Measurements from ENCODE around the gene GTPBP1. TPM values are rescaled to one million over a fixed set of nuclear protein-coding genes. Genes with fewer than 3 reads are reported as not detected.

Gene GTPBP1
- total RNA-seq, 4 donors from 2014 or later = 27.7 to 124 (median 36.0) TPM

DNA sequence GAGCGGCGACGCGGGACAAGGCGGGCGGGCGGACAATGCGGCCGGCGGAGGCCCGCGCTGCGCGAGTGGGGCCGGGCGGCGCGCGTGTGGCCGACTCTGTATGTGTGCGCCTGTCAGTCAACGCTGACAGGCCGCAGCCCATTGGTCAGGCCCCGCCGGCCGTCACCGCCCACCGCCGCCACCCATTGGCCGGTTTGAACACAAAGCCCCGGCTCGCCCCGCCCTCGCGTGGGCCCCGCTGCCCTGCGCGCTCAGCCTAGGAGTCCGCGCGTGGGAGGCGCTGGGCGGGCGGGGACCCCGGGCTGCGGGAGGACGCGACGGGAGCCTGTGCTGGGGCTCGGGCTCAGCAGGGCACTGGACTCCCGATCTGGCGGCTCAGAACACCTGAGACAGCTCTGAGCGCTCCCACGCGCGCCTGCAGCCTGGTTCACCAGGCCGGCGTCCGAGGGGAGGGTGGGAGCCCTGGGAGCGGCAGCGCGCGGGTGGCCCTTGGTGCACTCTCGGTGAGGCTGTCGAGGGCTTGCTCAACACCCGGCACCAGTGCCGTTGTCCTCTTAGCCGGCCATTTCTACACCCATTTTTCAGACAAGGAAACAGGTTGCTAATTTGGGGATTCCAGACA, 50.3 kb downstream of the GTPBP1 start, which contains the start of gene SUN2:
Gene SUN2, minus strand, starts transcription at position 88 of the 622 bp plus-strand sequence. CDS start 3,370 bp downstream, outside the sequence.
- intact Hi-C loops (cut with DNase I; ENCODE audit: low total_unique reads) = loop anchor here (1.0 to 10.0 kb wide), 3 partner anchors 56 to 769 kb away; partner anchors contain the start of genes ATF4 and JOSD1

DNA sequence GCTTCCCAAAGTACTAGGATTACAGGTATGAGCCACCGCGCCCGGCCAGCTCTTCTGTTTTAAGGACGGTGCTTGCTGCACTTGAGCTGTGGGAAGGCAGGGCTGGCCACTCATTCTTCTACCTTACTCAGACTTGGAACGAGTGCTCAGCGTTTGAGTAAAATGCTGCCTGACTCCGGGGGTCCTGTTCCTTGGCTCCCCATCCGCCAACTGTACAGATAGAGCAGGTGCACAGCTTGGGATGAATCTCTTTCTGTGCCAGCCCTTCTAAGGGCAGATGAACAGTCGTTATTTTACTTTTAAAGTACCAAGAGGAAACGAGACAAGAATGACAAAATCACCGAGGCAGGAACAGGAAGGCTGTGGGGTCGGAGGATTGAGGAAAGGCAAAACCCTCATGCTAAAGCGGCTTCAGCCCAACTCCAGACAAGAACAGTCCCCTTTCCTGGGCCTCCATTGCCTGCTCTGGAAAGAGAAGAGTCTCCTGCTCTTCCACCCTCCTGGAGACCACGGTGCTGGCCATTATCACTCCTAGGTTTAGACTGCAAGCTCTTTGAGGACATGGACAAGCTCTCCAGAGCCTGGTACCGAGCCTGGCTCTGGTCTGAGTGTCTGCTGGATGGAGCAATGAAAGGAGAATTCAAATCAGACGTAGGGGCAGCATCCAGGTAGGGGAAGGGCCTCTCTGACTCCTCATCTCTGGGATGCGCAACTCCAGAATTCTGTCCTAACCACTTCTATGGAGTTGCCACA, 51.1 kb downstream of the GTPBP1 start:
- peaks cover 0 to 11% of the 10 kb centered on the region in 2 donors for H3K36me3 ChIP-seq
- intact Hi-C loops (cut with DNase I; ENCODE audit: low total_unique reads) (loop anchor here (1.0 to 10.0 kb wide), 3 partner anchors 395 to 768 kb away; partner anchors contain the start of genes ATF4 and CBX7), in situ Hi-C loops (cut with MboI; ENCODE audit: low sequenced_read_pairs in 4 of 4) (no loop called here)
- no peaks in the 10 kb centered on the region for H3K27me3 ChIP-seq
- no peak for ATAC-seq
- H3K4me1 ChIP-seq = peaks cover 25 to 30% of the 10 kb centered on the region in 2 donors
- H3K27ac ChIP-seq = peak overlapping the region; percentile 93 to 100 (median 96)
- TF ChIP-seq POLR2A (IDR thresholded peaks at IDR 0.05) (no peak), CTCF (IDR thresholded peaks at IDR 0.05 in 4 of 5, conservative IDR thresholded peaks at IDR 0.05 in 1 of 5) (no peak)
- no peaks in the 10 kb centered on the region for H3K9me3 ChIP-seq
- no peak for DNase-seq
- peak overlapping the region; percentile 55 to 93 (median 70) for H3K4me3 ChIP-seq

More for the DNA sequence above, 50.3 kb downstream of the GTPBP1 start, which contains the start of gene SUN2:
- TF ChIP-seq CTCF (IDR thresholded peaks at IDR 0.05 in 4 of 5, conservative IDR thresholded peaks at IDR 0.05 in 1 of 5) (no peak), POLR2A (IDR thresholded peaks at IDR 0.05) (peak; percentile 89 to 94)
- Histone ChIP-seq H3K4me1 (peaks cover 34 to 38% of the 10 kb centered on the region in 2 donors), H3K4me3 (peak within 1 kb of the TSS; percentile 55 to 93 (median 74)), H3K27me3 (no peaks in the 10 kb centered on the region), H3K36me3 (peaks cover 0 to 20% of the 10 kb centered on the region in 2 donors), H3K9me3 (no peaks in the 10 kb centered on the region), H3K27ac (peak within 1 kb of the TSS; percentile 93 to 100 (median 96))
- ATAC-seq = peak; percentile 76 to 81
- in situ Hi-C loops (cut with MboI; ENCODE audit: low sequenced_read_pairs in 4 of 4) = no loop called here
- peak; percentile 89 to 94 for DNase-seq

GRCh38 chr22:38757464-38757757, 51.7 kb downstream of the GTPBP1 start:
- Histone ChIP-seq H3K27me3 (no peaks in the 10 kb centered on the region), H3K4me3 (no peak overlapping the region), H3K27ac (no peak overlapping the region), H3K4me1 (peaks cover 20 to 24% of the 10 kb centered on the region in 2 donors), H3K36me3 (peaks cover 0 to 6% of the 10 kb centered on the region in 2 donors), H3K9me3 (no peaks in the 10 kb centered on the region)
- DNase-seq (no peak), ATAC-seq (no peak)
- in situ Hi-C loops (cut with MboI; ENCODE audit: low sequenced_read_pairs in 4 of 4) = no loop called here
- TF ChIP-seq CTCF (IDR thresholded peaks at IDR 0.05 in 4 of 5, conservative IDR thresholded peaks at IDR 0.05 in 1 of 5) (no peak), POLR2A (IDR thresholded peaks at IDR 0.05) (no peak)
- intact Hi-C loops (cut with DNase I; ENCODE audit: low total_unique reads) = loop anchor here (1.0 to 10.0 kb wide), 3 partner anchors 395 to 767 kb away; partner anchors contain the start of genes ATF4 and CBX7

GRCh38 chr22:38758276-38758945, 52.7 kb downstream of the GTPBP1 start:
- H3K27ac ChIP-seq = no peak overlapping the region
- no peak for DNase-seq

More at GRCh38 chr22:38758276-38758945, 52.7 kb downstream of the GTPBP1 start:
- no peaks in the 10 kb centered on the region for H3K27me3 ChIP-seq
- H3K4me1 ChIP-seq = peaks cover 10 to 20% of the 10 kb centered on the region in 2 donors
- no peak overlapping the region for H3K4me3 ChIP-seq
- H3K36me3 ChIP-seq = no peaks in the 10 kb centered on the region
- no peak for TF ChIP-seq POLR2A (IDR thresholded peaks at IDR 0.05)
- TF ChIP-seq CTCF (IDR thresholded peaks at IDR 0.05 in 4 of 5, conservative IDR thresholded peaks at IDR 0.05 in 1 of 5) = no peak
- in situ Hi-C loops (cut with MboI; ENCODE audit: low sequenced_read_pairs in 4 of 4) (no loop called here), intact Hi-C loops (cut with DNase I; ENCODE audit: low total_unique reads) (loop anchor here (10.0 kb wide), 2 partner anchors 476 to 766 kb away; partner anchors contain the start of gene ATF4)
- ATAC-seq = no peak
- H3K9me3 ChIP-seq = no peaks in the 10 kb centered on the region

Data from gastrocnemius medialis (tissue), 4 donors.